Gastroesophageal sphincter (tissue), 4 donors: ENCODE measurements around the gene GTF2B. TPM values are rescaled to one million over a fixed set of nuclear protein-coding genes. Genes with fewer than 3 reads are reported as not detected.
A peak's percentile ranks its signal among the peaks of the same experiment; 100 is the strongest.
"Not testable (repeated sequence)": the region's sequence is repeated elsewhere in the genome, so short reads cannot be mapped to it uniquely, and the experiment has no call there.

ENCODE experiments used
- ATAC-seq: fragments of 150-250 bp; one replicate; pipeline ENCODE4 v1.9.1; 2016; ENCODE audit warnings: mild to moderate bottlenecking, moderate library complexity
- H3K27ac ChIP-seq, 4 donors: fragments of 200-600 bp; sonication (generic) in 3 of 4; 1 replicate in 3 of 4; 2 replicates in 1 of 4; pipeline ENCODE4 v1.5.1; 2016 to 2019
- H3K27me3 ChIP-seq: fragments of 200-600 bp; sonication (generic); one replicate; pipeline ENCODE4 v1.5.1; 2019
- H3K36me3 ChIP-seq, 2 donors: fragments of 200-600 bp; sonication (generic); one replicate each; pipeline ENCODE4 v1.5.1; 2019; ENCODE audit warnings: control low read depth in 1 of 2
- H3K4me1 ChIP-seq, 3 donors: fragments of 200-600 bp; sonication (generic); 1 replicate in 2 of 3; 2 replicates in 1 of 3; pipeline ENCODE4 v1.5.1; 2016 to 2019; ENCODE audit warnings: control low read depth in 2 of 3
- H3K4me3 ChIP-seq, 2 donors: fragments of 200-600 bp; sonication (generic); one replicate each; pipeline ENCODE4 v1.5.1; 2019; ENCODE audit warnings: mild to moderate bottlenecking in 1 of 2, moderate library complexity in 1 of 2
- H3K9me3 ChIP-seq, 3 donors: fragments of 200-600 bp; sonication (generic); one replicate each; pipeline ENCODE4 v1.5.1; 2017 to 2019; ENCODE audit warnings: control low read depth in 2 of 3
- CTCF ChIP-seq, 4 experiments: fragments of 200-600 bp in 2 of 4; fragments of 450-650 bp in 2 of 4; sonication (generic) in 1 of 4; IDR thresholded peaks; one replicate each; pipeline ENCODE4 v1.5.1; 2017 to 2019; ENCODE audit warnings: antibody characterized with exemption in 4 of 4, mild to moderate bottlenecking in 2 of 4, moderate library complexity in 2 of 4
- EP300 ChIP-seq: sonication (generic); formaldehyde crosslinking; IDR thresholded peaks from one replicate; pipeline ENCODE4 v1.6.1; 2017; ENCODE audit warnings: antibody characterized with exemption, mild to moderate bottlenecking
- POLR2A ChIP-seq, 2 donors: fragments of 450-650 bp; IDR thresholded peaks; one replicate each; pipeline ENCODE4 v1.6.1; 2017; ENCODE audit warnings: antibody characterized with exemption in 2 of 2, mild to moderate bottlenecking in 2 of 2, moderate library complexity in 1 of 2
- POLR2AphosphoS5 ChIP-seq: sonication (generic); formaldehyde crosslinking; IDR thresholded peaks from one replicate; pipeline ENCODE4 v1.6.1; 2017; ENCODE audit warnings: antibody characterized with exemption
- WGBS, 2 donors: methylation state at CpG; one replicate each; pipeline ENCODE4 v1.1.5; 2018; ENCODE audit warnings: low coverage in 1 of 2; 5-methylcytosine and 5-hydroxymethylcytosine counted together
- total RNA-seq, 4 donors: library from RNA; depleted of rRNA; stranded (reverse); fragments of >200 nt; gene quantifications; one replicate each; pipeline ENCODE4 v1.1.0, GENCODE V29; 2016

The GTF2B gene, protein sequence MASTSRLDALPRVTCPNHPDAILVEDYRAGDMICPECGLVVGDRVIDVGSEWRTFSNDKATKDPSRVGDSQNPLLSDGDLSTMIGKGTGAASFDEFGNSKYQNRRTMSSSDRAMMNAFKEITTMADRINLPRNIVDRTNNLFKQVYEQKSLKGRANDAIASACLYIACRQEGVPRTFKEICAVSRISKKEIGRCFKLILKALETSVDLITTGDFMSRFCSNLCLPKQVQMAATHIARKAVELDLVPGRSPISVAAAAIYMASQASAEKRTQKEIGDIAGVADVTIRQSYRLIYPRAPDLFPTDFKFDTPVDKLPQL
- total RNA-seq: 10 to 100 TPM; 27.0 to 42.6 (median 33.2) TPM

DNA sequence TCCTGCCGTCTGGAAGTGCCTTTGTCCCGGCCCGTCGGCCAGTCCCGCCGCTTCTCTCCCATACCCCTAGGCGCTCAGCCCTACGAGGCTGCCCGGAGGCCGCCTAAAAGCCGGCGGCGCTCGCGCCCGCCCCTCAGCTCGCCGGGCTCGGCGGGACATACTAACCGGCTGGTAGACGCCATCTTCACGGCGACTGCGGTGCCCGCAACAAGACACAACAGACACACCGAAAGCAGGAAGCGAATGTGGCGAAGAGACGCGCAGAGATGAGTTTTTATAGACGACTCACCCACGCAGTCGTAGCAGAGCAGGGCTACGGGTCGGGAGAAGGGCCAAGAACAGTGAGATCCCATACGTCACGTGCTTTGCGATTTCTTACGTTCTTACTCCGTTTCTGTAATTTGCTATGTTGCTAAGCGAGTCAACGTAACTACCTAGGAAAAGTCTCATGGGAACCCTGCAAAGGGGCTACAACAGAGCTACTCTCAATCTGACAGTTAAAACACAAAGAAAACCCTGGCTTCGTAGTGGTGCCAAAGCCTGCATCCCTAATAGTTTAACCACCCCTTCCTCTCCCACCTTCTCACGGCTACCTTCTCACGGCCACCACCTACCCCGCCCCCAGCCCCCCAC is at the start of gene GTF2B:
Gene GTF2B, minus strand, starts transcription at position 250 of the 633 bp plus-strand sequence. Its CDS starts 68 bp downstream, at position 182.
- Histone ChIP-seq H3K4me3 (peak within 1 kb of the TSS; percentile 83 to 88), H3K27me3 (no peaks in the 10 kb centered on the region), H3K36me3 (peaks cover 0 to 9% of the 10 kb centered on the region in 2 donors), H3K9me3 (no peaks in the 10 kb centered on the region), H3K27ac (peak within 1 kb of the TSS; percentile 91 to 97 (median 94)), H3K4me1 (peaks cover 0 to 45% (median 11%) of the 10 kb centered on the region in 3 donors)
- 0 to 2% methylated on average over 4 to 13 of the region's 47 CpGs for WGBS, 2 donors
- peak; percentile 93 for ATAC-seq
- peak; percentile 95 for TF ChIP-seq POLR2A (IDR thresholded peaks at IDR 0.05)
- TF ChIP-seq POLR2AphosphoS5: peak; percentile 100
- no peak for TF ChIP-seq CTCF (IDR thresholded peaks at IDR 0.05)
- no peak for TF ChIP-seq EP300

GRCh38 chr1:88938528-88938927 is 47.2 kb upstream of the GTF2B start:
- not testable (repeated sequence) for ATAC-seq, H3K4me3 ChIP-seq, H3K27ac ChIP-seq, H3K4me1 ChIP-seq, H3K27me3 ChIP-seq, H3K9me3 ChIP-seq
- H3K36me3 ChIP-seq: peaks cover 0 to 75% of the 10 kb centered on the region in 2 donors
- WGBS, 2 donors: 94 to 100% methylated on average over 1 of the region's 1 CpG

GRCh38 chr1:88936760-88937342 is 45.5 kb upstream of the GTF2B start:
- H3K27ac ChIP-seq: no peak overlapping the region
- WGBS, 2 donors: 91% methylated on average over 3 of the region's 4 CpGs; no CpG with 5 or more reads in 1 of the 2 donors
- no peaks in the 10 kb centered on the region for H3K4me1 ChIP-seq
- H3K9me3 ChIP-seq: no peaks in the 10 kb centered on the region
- H3K4me3 ChIP-seq: no peak overlapping the region
- H3K27me3 ChIP-seq: no peaks in the 10 kb centered on the region
- peaks cover 0 to 74% of the 10 kb centered on the region in 2 donors for H3K36me3 ChIP-seq
- no peak for TF ChIP-seq POLR2A (IDR thresholded peaks at IDR 0.05)
- no peak for TF ChIP-seq CTCF (IDR thresholded peaks at IDR 0.05)
- no peak for TF ChIP-seq POLR2AphosphoS5
- no peak for TF ChIP-seq EP300
- peak; percentile 22 for ATAC-seq

DNA sequence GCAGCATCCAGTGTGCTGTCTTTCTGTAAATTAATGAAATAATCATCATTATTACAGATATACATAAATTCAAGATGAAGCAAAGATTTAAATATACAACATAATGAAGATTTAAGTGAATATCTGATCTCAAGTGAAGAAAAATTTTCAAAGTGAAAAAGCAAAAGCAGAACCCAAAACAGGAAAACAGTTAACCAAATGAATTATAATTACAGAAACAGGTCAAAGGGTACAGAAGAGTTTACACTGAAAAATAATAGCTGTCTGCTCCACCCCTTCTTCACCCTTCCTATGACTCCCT is 44.8 kb upstream of the GTF2B start:
- H3K4me3 ChIP-seq: no peak overlapping the region
- peaks cover 0 to 76% of the 10 kb centered on the region in 2 donors for H3K36me3 ChIP-seq

More for the DNA sequence above, 44.8 kb upstream of the GTF2B start:
- H3K27ac ChIP-seq: no peak overlapping the region
- no peaks in the 10 kb centered on the region for H3K9me3 ChIP-seq
- TF ChIP-seq POLR2A (IDR thresholded peaks at IDR 0.05): no peak
- no peak for TF ChIP-seq CTCF (IDR thresholded peaks at IDR 0.05)
- TF ChIP-seq EP300: no peak
- TF ChIP-seq POLR2AphosphoS5: no peak
- H3K4me1 ChIP-seq: no peaks in the 10 kb centered on the region
- H3K27me3 ChIP-seq: no peaks in the 10 kb centered on the region
- no peak for ATAC-seq
